Measurements from ENCODE around the gene CBARP.

- no peak for TF ChIP-seq CTCF (conservative IDR thresholded peaks at IDR 0.05 in 1 of 2, IDR thresholded peaks at IDR 0.05 in 1 of 2; ENCODE audit: low read depth in 1 of 2, low read length in 2 of 2)
- no peak for TF ChIP-seq EZH2 (IDR thresholded peaks at IDR 0.05; ENCODE audit: low read length, missing control alignments)
Measured at GRCh38 chr19:1225440-1226226, 12.2 kb downstream of the CBARP start.
